SK-N-SH treated with all-trans-retinoic acid at 6 μM for 48 hours (cell line): ENCODE measurements around the gene FDXR.

Experiments
- CSDC2 ChIP-seq: fragments of 250-450 bp; sonication (Bioruptor Pico); IDR thresholded peaks from 2 replicates; pipeline ENCODE4 v1.5.0; 2020; ENCODE audit warnings: mild to moderate bottlenecking, moderate library complexity
- GLIS3 ChIP-seq: fragments of 250-450 bp; sonication (Bioruptor Pico); IDR thresholded peaks from 2 replicates; pipeline ENCODE4 v1.5.0; 2020; ENCODE audit warnings: mild to moderate bottlenecking, moderate library complexity
- ISL1 ChIP-seq: fragments of 250-450 bp; sonication (Bioruptor Pico); IDR thresholded peaks from 2 replicates; pipeline ENCODE4 v2.1.2; 2022; ENCODE audit warnings: mild to moderate bottlenecking, moderate library complexity
- PATZ1 ChIP-seq: fragments of 250-450 bp; sonication (Bioruptor Pico); IDR thresholded peaks from 2 replicates; pipeline ENCODE4 v1.8.0; 2020; ENCODE audit warnings: mild to moderate bottlenecking, moderate library complexity, borderline replicate concordance
- PPARA ChIP-seq: fragments of 250-450 bp; sonication (Bioruptor Pico); IDR thresholded peaks from 2 replicates; pipeline ENCODE4 v1.5.0; 2020; ENCODE audit warnings: mild to moderate bottlenecking, borderline replicate concordance
- RARB ChIP-seq: fragments of 250-450 bp; sonication (Bioruptor Pico); IDR thresholded peaks from 2 replicates; pipeline ENCODE4 v1.8.0; 2021; ENCODE audit warnings: mild to moderate bottlenecking, moderate library complexity
- SNAI2 ChIP-seq: fragments of 250-450 bp; sonication (Bioruptor Pico); IDR thresholded peaks from 2 replicates; pipeline ENCODE4 v1.5.0; 2020; ENCODE audit warnings: mild to moderate bottlenecking, moderate library complexity
- TOX ChIP-seq: fragments of 250-450 bp; sonication (Bioruptor Pico); IDR thresholded peaks from 2 replicates; pipeline ENCODE4 v1.8.0; 2021; ENCODE audit warnings: mild to moderate bottlenecking, moderate library complexity, borderline replicate concordance
- TSHZ2 ChIP-seq: fragments of 250-450 bp; sonication (Bioruptor Pico); IDR thresholded peaks from 2 replicates; pipeline ENCODE4 v1.5.0; 2020; ENCODE audit warnings: mild to moderate bottlenecking, moderate library complexity
- ZFP3 ChIP-seq: fragments of 250-450 bp; sonication (Bioruptor Pico); IDR thresholded peaks from 2 replicates; pipeline ENCODE4 v1.5.0; 2020; ENCODE audit warnings: mild to moderate bottlenecking, moderate library complexity
- ZFP30 ChIP-seq: fragments of 450-650 bp; formaldehyde crosslinking; IDR thresholded peaks from 2 replicates; pipeline ENCODE4 v1.5.0; 2022; ENCODE audit warnings: mild to moderate bottlenecking, moderate library complexity
- ZNF70 ChIP-seq: fragments of 450-650 bp; formaldehyde crosslinking; IDR thresholded peaks from 2 replicates; pipeline ENCODE4 v1.5.0; 2020; ENCODE audit warnings: mild to moderate bottlenecking, moderate library complexity

GRCh38 chr17:74921769-74922168, 49.0 kb upstream of the FDXR start:
- TF ChIP-seq PATZ1 (CRISPR knock-in tag) = no peak
- TF ChIP-seq RARB = no peak
- TF ChIP-seq ISL1 (CRISPR knock-in tag) = no peak
- no peak for TF ChIP-seq ZNF70 (CRISPR knock-in tag)
- TF ChIP-seq ZFP30 (CRISPR knock-in tag) = no peak
- no peak for TF ChIP-seq SNAI2 (CRISPR knock-in tag)
- TF ChIP-seq CSDC2 (CRISPR knock-in tag) = no peak
- no peak for TF ChIP-seq ZFP3 (CRISPR knock-in tag)
- no peak for TF ChIP-seq GLIS3 (CRISPR knock-in tag)
- no peak for TF ChIP-seq TSHZ2 (CRISPR knock-in tag)
- TF ChIP-seq PPARA (CRISPR knock-in tag) = no peak
- TF ChIP-seq TOX (CRISPR knock-in tag) = no peak
